Adrenal gland (tissue), 5 donors: ENCODE measurements around the gene SPTBN1.

Experiments
- CTCF ChIP-seq, 6 experiments: fragments of 450-650 bp in 4 of 6; fragments of 200-600 bp in 2 of 6; sonication (generic) in 1 of 6; IDR thresholded peaks; 1 replicate in 5 of 6; 2 replicates in 1 of 6; pipeline versions ENCODE4 v1.5.1 to v1.8.0; 2016 to 2021; ENCODE audit warnings: antibody characterized with exemption in 6 of 6, mild to moderate bottlenecking in 2 of 6, moderate library complexity in 1 of 6
- POLR2A ChIP-seq, 2 donors: fragments of 450-650 bp; IDR thresholded peaks; one replicate each; pipeline ENCODE4 v1.6.1; 2017; ENCODE audit warnings: antibody characterized with exemption in 2 of 2, mild to moderate bottlenecking in 2 of 2, moderate library complexity in 1 of 2
- donor health status: DM: no; HTN: no; CAD: no.

DNA sequence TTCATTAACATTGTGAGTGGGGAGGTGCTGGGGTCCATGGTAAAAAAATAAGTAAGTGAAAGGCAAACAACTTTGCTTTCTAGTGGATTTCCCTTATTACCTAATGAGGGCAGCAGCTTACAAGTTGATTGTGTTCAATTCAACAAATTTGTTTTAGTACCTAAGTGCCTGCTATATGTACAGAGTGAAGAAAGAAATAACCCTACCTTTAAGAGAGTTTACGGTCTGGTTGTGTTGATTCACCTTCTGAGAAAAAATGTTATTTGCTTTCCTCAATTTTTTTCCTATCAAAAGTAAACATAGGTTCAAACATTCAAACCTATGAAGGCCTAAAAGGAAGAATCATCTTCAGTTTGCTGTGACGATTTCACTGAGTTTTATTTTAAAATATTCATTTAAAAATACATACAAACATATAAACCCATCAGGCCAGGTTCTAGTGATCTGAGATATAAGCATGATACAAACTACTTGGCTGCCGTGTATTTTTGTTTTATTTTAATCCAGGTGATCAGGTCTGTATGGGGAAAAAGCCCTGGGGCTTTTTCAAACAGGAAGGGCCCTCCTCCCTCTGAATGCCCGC is 1.5 kb upstream of the SPTBN1 start:
- no peak for TF ChIP-seq CTCF (IDR thresholded peaks at IDR 0.05)
- no peak for TF ChIP-seq POLR2A (IDR thresholded peaks at IDR 0.05)
